GM12891 (cell line): ENCODE data around the gene NR5A2.

Experiments
- POLR2A ChIP-seq: IDR thresholded peaks from 2 replicates; pipeline ENCODE4 v1.6.1; 2011; ENCODE audit warnings: low read depth, low read length, control low read depth
- POU2F2 ChIP-seq: IDR thresholded peaks from 2 replicates; pipeline ENCODE4 v1.6.1; 2011; ENCODE audit warnings: low read depth, mild to moderate bottlenecking, control low read depth, low read length, moderate library complexity
- TAF1 ChIP-seq: IDR thresholded peaks from 2 replicates; pipeline ENCODE4 v1.6.1; 2011; ENCODE audit warnings: low read depth, low read length, control low read depth

DNA sequence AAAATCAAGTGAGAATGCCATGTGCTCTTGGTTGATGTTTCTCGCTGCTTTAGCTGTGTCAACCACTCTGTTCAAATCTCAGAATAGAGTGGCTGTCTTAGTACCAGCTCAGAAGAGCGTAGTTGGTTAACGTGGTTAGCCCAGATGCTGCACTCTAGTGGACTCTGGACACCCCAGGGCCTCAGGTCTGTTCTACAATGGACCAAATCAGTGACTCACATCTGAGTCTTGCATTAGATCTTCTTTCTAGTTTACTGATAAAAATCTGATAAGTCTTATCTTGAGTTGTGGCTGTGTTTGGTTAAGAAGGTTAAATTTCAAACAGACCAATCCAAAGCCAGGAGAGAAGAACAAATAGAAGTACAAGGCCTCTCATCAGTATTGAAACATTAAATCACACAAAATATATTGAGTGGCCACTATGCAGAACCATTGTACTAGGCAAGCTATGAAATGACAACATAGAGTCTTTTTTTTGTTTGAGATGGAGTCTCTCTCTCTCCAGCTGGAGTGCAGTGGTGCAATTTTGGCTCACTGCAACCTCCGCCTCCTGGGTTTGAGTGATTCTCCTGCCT, 104.1 kb downstream of the NR5A2 start:
- TF ChIP-seq POLR2A (no peak), TAF1 (no peak), POU2F2 (no peak)
